Measurements from ENCODE around the gene STRAP.

The STRAP gene

GRCh38 chr12:15882118-15882971 lies at the start of gene STRAP:
Gene STRAP (plus strand): TSS chr12:15882387. CDS start chr12:15882708, 321 bp downstream.
- peak; percentile 77 for DNase-seq (ENCODE audit: low read depth)

- no peak for DNase-seq (ENCODE audit: low read depth)
These were observed 47.6 kb upstream of the STRAP start for GRCh38 chr12:15834575-15834974.

GRCh38 chr12:15837141-15837790 lies 44.9 kb upstream of the STRAP start:
- peak; percentile 88 for DNase-seq (ENCODE audit: low read depth)

GRCh38 chr12:15839041-15839440 lies 43.1 kb upstream of the STRAP start:
- DNase-seq (ENCODE audit: low read depth), result no peak

- DNase-seq (ENCODE audit: low read depth), result no peak
These were observed 42.5 kb upstream of the STRAP start for GRCh38 chr12:15839682-15840081.

- no peak for DNase-seq (ENCODE audit: low read depth)
These were observed 40.1 kb upstream of the STRAP start for GRCh38 chr12:15842108-15842507.

GRCh38 chr12:15846887-15847286 lies 35.3 kb upstream of the STRAP start:
- peak; percentile 81 for DNase-seq (ENCODE audit: low read depth)

GRCh38 chr12:15848606-15849005 lies 33.6 kb upstream of the STRAP start:
- no peak for DNase-seq (ENCODE audit: low read depth)

- no peak for DNase-seq (ENCODE audit: low read depth)
These were observed 31.1 kb upstream of the STRAP start for GRCh38 chr12:15851045-15851620.

GRCh38 chr12:15851919-15852318 lies 30.3 kb upstream of the STRAP start:
- no peak for DNase-seq (ENCODE audit: low read depth)

- DNase-seq (ENCODE audit: low read depth), result no peak
These were observed 29.8 kb upstream of the STRAP start for GRCh38 chr12:15852383-15852782.

- DNase-seq (ENCODE audit: low read depth), result no peak
These were observed 28.3 kb upstream of the STRAP start for GRCh38 chr12:15853877-15854276.

- DNase-seq (ENCODE audit: low read depth), result no peak
These were observed 27.3 kb upstream of the STRAP start for GRCh38 chr12:15854916-15855315.

- no peak for DNase-seq (ENCODE audit: low read depth)
These were observed 26.5 kb upstream of the STRAP start for GRCh38 chr12:15855646-15856045.

GRCh38 chr12:15856097-15856982 lies 25.8 kb upstream of the STRAP start:
- DNase-seq (ENCODE audit: low read depth), result no peak

GRCh38 chr12:15858353-15858752 lies 23.8 kb upstream of the STRAP start:
- DNase-seq (ENCODE audit: low read depth), result no peak

- no peak for DNase-seq (ENCODE audit: low read depth)
These were observed 23.1 kb upstream of the STRAP start for GRCh38 chr12:15859116-15859515.

- no peak for DNase-seq (ENCODE audit: low read depth)
These were observed 20.8 kb upstream of the STRAP start for GRCh38 chr12:15861404-15861803.

- DNase-seq (ENCODE audit: low read depth), result no peak
These were observed 19.3 kb upstream of the STRAP start for GRCh38 chr12:15862840-15863239.

GRCh38 chr12:15863372-15863771 lies 18.8 kb upstream of the STRAP start:
- DNase-seq (ENCODE audit: low read depth), result no peak

GRCh38 chr12:15863984-15864383 lies 18.2 kb upstream of the STRAP start:
- DNase-seq (ENCODE audit: low read depth), result no peak

GRCh38 chr12:15868186-15868585 lies 14.0 kb upstream of the STRAP start:
- DNase-seq (ENCODE audit: low read depth), result no peak
